Gastrocnemius medialis (tissue), 4 donors: ENCODE results near the gene PLD2.

ENCODE experiments used
- POLR2A ChIP-seq, 2 donors: fragments of 450-650 bp; IDR thresholded peaks; one replicate each; pipeline ENCODE4 v1.6.1; 2017; ENCODE audit warnings: antibody characterized with exemption in 2 of 2, mild to moderate bottlenecking in 2 of 2, moderate library complexity in 2 of 2
- TF ChIP-seq, protein P1 (sequence below), 5 experiments: fragments of 450-650 bp in 3 of 5; fragments of 200-600 bp in 2 of 5; sonication (generic) in 2 of 5; IDR thresholded peaks in 4 of 5; conservative IDR thresholded peaks in 1 of 5; 1 replicate in 4 of 5; 2 replicates in 1 of 5; pipeline ENCODE4 v1.5.1; 2016 to 2019; ENCODE audit warnings: antibody characterized with exemption in 5 of 5, mild to moderate bottlenecking in 3 of 5, moderate library complexity in 3 of 5

GRCh38 chr17:4815043-4815675 lies 8.2 kb downstream of the PLD2 start:
- TF ChIP-seq POLR2A (IDR thresholded peaks at IDR 0.05): no peak
- TF ChIP-seq, protein P1, sequence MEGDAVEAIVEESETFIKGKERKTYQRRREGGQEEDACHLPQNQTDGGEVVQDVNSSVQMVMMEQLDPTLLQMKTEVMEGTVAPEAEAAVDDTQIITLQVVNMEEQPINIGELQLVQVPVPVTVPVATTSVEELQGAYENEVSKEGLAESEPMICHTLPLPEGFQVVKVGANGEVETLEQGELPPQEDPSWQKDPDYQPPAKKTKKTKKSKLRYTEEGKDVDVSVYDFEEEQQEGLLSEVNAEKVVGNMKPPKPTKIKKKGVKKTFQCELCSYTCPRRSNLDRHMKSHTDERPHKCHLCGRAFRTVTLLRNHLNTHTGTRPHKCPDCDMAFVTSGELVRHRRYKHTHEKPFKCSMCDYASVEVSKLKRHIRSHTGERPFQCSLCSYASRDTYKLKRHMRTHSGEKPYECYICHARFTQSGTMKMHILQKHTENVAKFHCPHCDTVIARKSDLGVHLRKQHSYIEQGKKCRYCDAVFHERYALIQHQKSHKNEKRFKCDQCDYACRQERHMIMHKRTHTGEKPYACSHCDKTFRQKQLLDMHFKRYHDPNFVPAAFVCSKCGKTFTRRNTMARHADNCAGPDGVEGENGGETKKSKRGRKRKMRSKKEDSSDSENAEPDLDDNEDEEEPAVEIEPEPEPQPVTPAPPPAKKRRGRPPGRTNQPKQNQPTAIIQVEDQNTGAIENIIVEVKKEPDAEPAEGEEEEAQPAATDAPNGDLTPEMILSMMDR (IDR thresholded peaks at IDR 0.05 in 4 of 5, conservative IDR thresholded peaks at IDR 0.05 in 1 of 5): no peak
